Ectodermal cell (in vitro differentiated cells): ENCODE data around the gene KIAA0825.

ENCODE experiments used
- H3K27ac ChIP-seq: 2 replicates; pipeline ENCODE4 v1.7.0; 2013; ENCODE audit warnings: mild to moderate bottlenecking, low read depth, low read length; ENCODE audit not compliant: insufficient read depth, poor library complexity, severe bottlenecking
- H3K27me3 ChIP-seq: 2 replicates; pipeline ENCODE4 v1.7.0; 2013; ENCODE audit warnings: mild to moderate bottlenecking, low read length; ENCODE audit not compliant: insufficient read depth, control insufficient read depth, poor library complexity, severe bottlenecking
- H3K36me3 ChIP-seq: one replicate; pipeline ENCODE4 v1.7.0; 2013; ENCODE audit warnings: low read length; ENCODE audit not compliant: control insufficient read depth, insufficient read depth
- H3K4me1 ChIP-seq: one replicate; pipeline ENCODE4 v1.7.0; 2013; ENCODE audit warnings: low read length; ENCODE audit not compliant: control insufficient read depth, insufficient read depth
- H3K4me3 ChIP-seq: 2 replicates; pipeline ENCODE4 v1.7.0; 2013; ENCODE audit warnings: low read depth, low read length, control low read depth; ENCODE audit not compliant: insufficient read depth
- H3K9me3 ChIP-seq: 2 replicates; pipeline ENCODE4 v1.7.0; 2013; ENCODE audit warnings: mild to moderate bottlenecking, low read length, moderate library complexity; ENCODE audit not compliant: control insufficient read depth
- WGBS, 2 experiments: methylation state at CpG; one replicate each; pipeline ENCODE4 v1.1.7; 2013; ENCODE audit warnings: missing lambda C conversion rate in 2 of 2; 5-methylcytosine and 5-hydroxymethylcytosine counted together

The KIAA0825 gene

GRCh38 chr5:94471521-94471920, 146.9 kb downstream of the KIAA0825 start:
- no peak overlapping the region for H3K27ac ChIP-seq

GRCh38 chr5:94470802-94471201, 147.6 kb downstream of the KIAA0825 start:
- WGBS, 2 experiments = 96 to 97% methylated on average over 5 to 6 of the region's 6 CpGs
- H3K27ac ChIP-seq = no peak overlapping the region

More at GRCh38 chr5:94471521-94471920, 146.9 kb downstream of the KIAA0825 start:
- Histone ChIP-seq H3K4me3 (no peak overlapping the region), H3K27me3 (no peaks in the 10 kb centered on the region), H3K9me3 (no peaks in the 10 kb centered on the region), H3K4me1 (no peaks in the 10 kb centered on the region), H3K36me3 (no peaks in the 10 kb centered on the region)
- WGBS, 2 experiments = 91 to 96% methylated on average over 1 of the region's 3 CpGs

DNA sequence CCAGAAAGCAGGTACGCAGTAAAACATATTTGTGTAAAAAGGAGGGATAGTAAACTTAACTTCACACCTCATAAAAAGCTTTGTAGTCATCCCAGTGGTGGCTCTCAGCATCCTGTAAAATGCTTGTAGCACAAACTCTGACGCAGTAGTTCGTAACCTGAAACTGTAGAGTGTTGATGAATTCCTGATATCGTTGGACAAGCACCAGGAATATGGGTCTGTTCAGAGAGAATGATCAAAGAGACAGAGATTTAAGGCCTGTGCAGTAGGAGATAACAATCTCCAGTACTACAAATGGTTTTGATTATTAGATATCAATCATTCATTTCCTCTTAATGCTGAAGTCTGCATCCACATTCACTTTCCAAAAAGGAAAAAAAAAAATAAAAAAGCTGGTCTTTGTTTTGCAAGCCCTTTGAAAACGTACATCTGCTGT, 148.5 kb downstream of the KIAA0825 start:
- Histone ChIP-seq H3K27me3 (no peaks in the 10 kb centered on the region), H3K4me1 (no peaks in the 10 kb centered on the region), H3K9me3 (no peaks in the 10 kb centered on the region), H3K36me3 (no peaks in the 10 kb centered on the region), H3K27ac (no peak overlapping the region), H3K4me3 (no peak overlapping the region)
- 89 to 92% methylated on average over 4 of the region's 5 CpGs for WGBS, 2 experiments

More at GRCh38 chr5:94470802-94471201, 147.6 kb downstream of the KIAA0825 start:
- Histone ChIP-seq H3K27me3 (no peaks in the 10 kb centered on the region), H3K36me3 (no peaks in the 10 kb centered on the region), H3K4me3 (no peak overlapping the region), H3K4me1 (no peaks in the 10 kb centered on the region), H3K9me3 (no peaks in the 10 kb centered on the region)

DNA sequence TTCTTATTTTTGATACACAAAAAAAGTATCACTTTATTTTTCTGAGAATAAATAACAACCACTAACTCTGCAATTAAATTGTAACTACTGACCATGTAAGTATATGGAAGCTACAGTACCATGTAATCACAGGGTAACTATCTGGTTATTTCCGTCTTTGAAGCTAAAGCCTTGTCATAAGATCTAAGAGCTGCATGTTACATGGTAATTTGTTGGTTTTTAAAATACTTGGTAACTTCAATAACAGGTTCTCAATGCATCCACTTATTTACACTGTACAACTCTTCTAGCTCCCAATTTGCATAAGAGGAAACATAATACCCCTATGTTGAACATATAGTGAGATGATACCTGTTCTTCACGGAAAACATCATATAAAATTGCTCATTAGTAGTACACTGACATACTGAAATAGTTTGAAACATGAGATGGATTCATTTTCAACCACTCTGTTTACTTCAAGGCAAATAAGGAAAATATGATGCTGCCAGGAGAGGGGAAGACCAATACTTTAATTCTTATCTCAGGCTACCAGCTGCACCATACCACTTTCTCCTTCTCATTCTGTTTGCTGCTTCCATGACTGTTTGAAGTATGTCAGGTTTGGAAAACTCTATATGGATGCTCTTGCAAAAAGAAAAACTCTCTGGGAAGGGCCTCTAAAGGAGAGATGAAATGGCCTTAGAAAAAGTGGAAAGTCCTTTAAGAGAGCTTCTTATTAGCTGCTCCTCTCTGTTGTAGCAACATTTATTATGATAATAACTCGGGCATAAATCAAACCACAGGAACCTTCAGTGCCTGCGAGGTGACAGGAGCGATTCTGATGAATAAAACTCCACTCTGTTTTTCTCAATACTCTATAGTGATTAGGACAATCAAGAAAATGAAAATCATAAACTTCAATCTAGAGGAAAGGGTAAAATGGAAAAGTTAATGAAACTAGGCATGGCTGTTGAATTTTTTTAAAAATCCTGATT, 150.2 kb downstream of the KIAA0825 start:
- no peaks in the 10 kb centered on the region for H3K36me3 ChIP-seq
- no peak overlapping the region for H3K27ac ChIP-seq
- H3K4me1 ChIP-seq = no peaks in the 10 kb centered on the region
- no peak overlapping the region for H3K4me3 ChIP-seq
- no peaks in the 10 kb centered on the region for H3K9me3 ChIP-seq
- WGBS, 2 experiments = 80 to 92% methylated on average over 1 to 5 of the region's 5 CpGs
- no peaks in the 10 kb centered on the region for H3K27me3 ChIP-seq

GRCh38 chr5:94467346-94467953, 151.0 kb downstream of the KIAA0825 start:
- Histone ChIP-seq H3K4me3 (no peak overlapping the region), H3K36me3 (no peaks in the 10 kb centered on the region), H3K27me3 (no peaks in the 10 kb centered on the region), H3K9me3 (no peaks in the 10 kb centered on the region), H3K27ac (no peak overlapping the region), H3K4me1 (no peaks in the 10 kb centered on the region)
- WGBS, 2 experiments = 100% methylated on average over 3 of the region's 3 CpGs

DNA sequence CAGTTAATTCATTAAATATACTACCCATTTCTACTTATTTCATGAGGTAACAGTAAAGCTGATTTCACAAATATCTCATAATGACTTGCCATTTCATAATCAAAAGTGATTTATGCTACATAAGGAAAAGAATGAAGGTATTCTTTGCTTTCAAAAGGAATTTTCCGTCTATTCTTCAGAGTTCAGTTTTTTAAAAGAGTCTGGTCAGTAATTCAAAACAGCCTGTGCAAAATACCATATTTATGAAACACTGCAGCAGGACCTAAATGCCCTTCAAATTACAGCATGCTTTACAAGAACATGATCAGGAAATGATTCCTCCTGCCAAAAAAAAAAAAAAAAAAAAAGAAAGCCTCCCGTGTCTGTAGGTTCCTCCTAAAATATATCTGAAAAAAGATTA, 154.7 kb downstream of the KIAA0825 start:
- Histone ChIP-seq H3K36me3 (no peaks in the 10 kb centered on the region), H3K9me3 (no peaks in the 10 kb centered on the region), H3K4me3 (no peak overlapping the region), H3K27me3 (no peaks in the 10 kb centered on the region), H3K27ac (no peak overlapping the region), H3K4me1 (no peaks in the 10 kb centered on the region)
- 87 to 91% methylated on average over 1 to 2 of the region's 2 CpGs for WGBS, 2 experiments

DNA sequence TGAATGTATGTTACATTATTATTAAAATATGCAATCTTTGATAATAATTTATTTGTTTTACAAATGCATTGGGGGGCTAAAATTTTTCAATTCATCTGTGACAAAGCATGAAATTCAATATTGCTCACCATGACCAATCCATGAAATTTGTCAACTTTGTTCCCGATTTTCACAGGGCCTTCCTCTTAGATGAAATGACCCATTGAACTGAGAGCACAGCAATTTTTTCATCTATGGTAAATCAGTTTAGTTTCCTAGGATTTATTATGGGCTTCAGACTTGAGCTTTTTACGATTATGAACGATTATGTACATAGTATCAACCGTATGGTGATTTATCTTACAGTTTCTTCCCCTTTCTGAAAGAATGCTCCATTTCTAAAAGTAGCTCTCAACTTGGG, 157.3 kb downstream of the KIAA0825 start:
- Histone ChIP-seq H3K27ac (no peak overlapping the region), H3K36me3 (no peaks in the 10 kb centered on the region), H3K9me3 (no peaks in the 10 kb centered on the region), H3K4me3 (no peak overlapping the region), H3K27me3 (no peaks in the 10 kb centered on the region), H3K4me1 (no peaks in the 10 kb centered on the region)
- WGBS, 2 experiments = 90 to 93% methylated on average over 4 of the region's 4 CpGs

DNA sequence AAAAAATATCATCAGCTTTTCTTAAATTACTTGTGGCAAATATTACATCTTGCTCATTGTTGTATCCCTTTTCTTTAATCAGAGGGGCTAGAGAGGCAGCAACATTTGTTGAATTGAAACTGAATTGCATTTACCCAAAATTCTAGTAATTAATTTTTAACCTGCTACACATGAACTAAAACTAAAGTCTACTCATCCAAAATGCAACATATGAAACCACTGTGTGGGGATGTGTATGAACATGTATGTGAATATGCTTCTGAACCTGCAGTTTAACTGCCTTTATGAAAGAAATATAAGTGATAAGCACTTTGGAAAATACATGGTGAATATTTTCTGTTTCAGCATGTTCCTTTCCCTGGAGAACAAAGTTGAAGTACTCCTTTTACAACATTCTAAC, 158.5 kb downstream of the KIAA0825 start:
- H3K4me3 ChIP-seq = no peak overlapping the region

GRCh38 chr5:94457788-94458187, 160.6 kb downstream of the KIAA0825 start:
- H3K27ac ChIP-seq = no peak overlapping the region
- H3K4me1 ChIP-seq = no peaks in the 10 kb centered on the region
- 96 to 99% methylated on average over 4 of the region's 4 CpGs for WGBS, 2 experiments
- H3K4me3 ChIP-seq = no peak overlapping the region
- no peaks in the 10 kb centered on the region for H3K9me3 ChIP-seq
- no peaks in the 10 kb centered on the region for H3K27me3 ChIP-seq
- H3K36me3 ChIP-seq = no peaks in the 10 kb centered on the region

More for the DNA sequence above, 158.5 kb downstream of the KIAA0825 start:
- Histone ChIP-seq H3K36me3 (no peaks in the 10 kb centered on the region), H3K4me1 (no peaks in the 10 kb centered on the region), H3K9me3 (no peaks in the 10 kb centered on the region), H3K27ac (no peak overlapping the region), H3K27me3 (no peaks in the 10 kb centered on the region)

- no peak overlapping the region for H3K27ac ChIP-seq
- no peaks in the 10 kb centered on the region for H3K4me1 ChIP-seq
- 96% methylated on average over 2 of the region's 2 CpGs for WGBS, 2 experiments
- H3K27me3 ChIP-seq = no peaks in the 10 kb centered on the region
- no peaks in the 10 kb centered on the region for H3K36me3 ChIP-seq
- H3K4me3 ChIP-seq = no peak overlapping the region
- no peaks in the 10 kb centered on the region for H3K9me3 ChIP-seq
These were observed 172.7 kb downstream of the KIAA0825 start for GRCh38 chr5:94445726-94446125.
